Astrocyte (in vitro differentiated cells and primary cell): ENCODE results near the gene P3H4. TPM values are rescaled to one million over a fixed set of nuclear protein-coding genes. Genes with fewer than 3 reads are reported as not detected.

ENCODE experiments used
- DNase-seq: peaks from one replicate; pipeline ENCODE4 v3.0.0-alpha.2; 2010; ENCODE audit warnings: low read depth
- FAIRE-seq: peaks from 2 replicates; lab custom pipeline; 2011; peaks lifted over from hg19 to GRCh38; lab: Jason Lieb, UNC
- H2AFZ ChIP-seq: 2 replicates; pipeline ENCODE4 v1.6.0; 2012; ENCODE audit warnings: low read depth, low read length, inconsistent platforms
- H3K27ac ChIP-seq: 2 replicates; pipeline ENCODE4 v1.5.1; 2011; ENCODE audit warnings: low read depth, low read length, inconsistent platforms
- H3K27me3 ChIP-seq: 2 replicates; pipeline ENCODE4 v1.6.0; 2011; ENCODE audit warnings: low read length, inconsistent platforms; ENCODE audit not compliant: insufficient read depth
- H3K36me3 ChIP-seq: 2 replicates; pipeline ENCODE4 v1.5.1; 2011; ENCODE audit warnings: low read length, inconsistent platforms; ENCODE audit not compliant: insufficient read depth
- H3K4me1 ChIP-seq: 2 replicates; pipeline ENCODE4 v1.5.1; 2011; ENCODE audit warnings: low read length, inconsistent platforms; ENCODE audit not compliant: insufficient read depth
- H3K4me2 ChIP-seq: 2 replicates; pipeline ENCODE4 v1.6.0; 2012; ENCODE audit warnings: low read length, inconsistent platforms
- H3K4me3 ChIP-seq: 2 replicates; pipeline ENCODE4 v1.5.1; 2011; ENCODE audit warnings: low read depth, mild to moderate bottlenecking, low read length, inconsistent platforms; ENCODE audit not compliant: insufficient read depth
- H3K79me2 ChIP-seq: 2 replicates; pipeline ENCODE4 v1.6.0; 2012; ENCODE audit warnings: mild to moderate bottlenecking, low read length, inconsistent platforms; ENCODE audit not compliant: insufficient read depth
- H3K9ac ChIP-seq: 2 replicates; pipeline ENCODE4 v1.6.0; 2012; ENCODE audit warnings: mild to moderate bottlenecking, low read length, inconsistent platforms
- H3K9me3 ChIP-seq: 2 replicates; pipeline ENCODE4 v1.5.1; 2012; ENCODE audit warnings: low read depth, mild to moderate bottlenecking, low read length, inconsistent platforms; ENCODE audit not compliant: insufficient read depth
- H4K20me1 ChIP-seq: 2 replicates; pipeline ENCODE4 v1.6.0; 2012; ENCODE audit warnings: low read length, inconsistent platforms; ENCODE audit not compliant: insufficient read depth
- H3K27ac Mint-ChIP-seq: one replicate; pipeline ENCODE4 v1.8.0; 2021; ENCODE audit warnings: mild to moderate bottlenecking, mixed read lengths; ENCODE audit not compliant: unreplicated experiment
- H3K27me3 Mint-ChIP-seq: one replicate; pipeline ENCODE4 v1.8.0; 2021; ENCODE audit warnings: low read depth, mixed read lengths; ENCODE audit not compliant: unreplicated experiment
- H3K36me3 Mint-ChIP-seq: one replicate; pipeline ENCODE4 v1.8.0; 2021; ENCODE audit warnings: low read depth, mixed read lengths; ENCODE audit not compliant: unreplicated experiment
- H3K4me1 Mint-ChIP-seq: one replicate; pipeline ENCODE4 v1.8.0; 2021; ENCODE audit warnings: low read depth, mixed read lengths; ENCODE audit not compliant: unreplicated experiment
- H3K4me3 Mint-ChIP-seq: one replicate; pipeline ENCODE4 v1.8.0; 2021; ENCODE audit warnings: mild to moderate bottlenecking, moderate library complexity, mixed read lengths; ENCODE audit not compliant: unreplicated experiment
- H3K9me3 Mint-ChIP-seq: one replicate; pipeline ENCODE4 v1.8.0; 2021; ENCODE audit warnings: mild to moderate bottlenecking, mixed read lengths; ENCODE audit not compliant: unreplicated experiment
- CTCF ChIP-seq: IDR thresholded peaks from 2 replicates; pipeline ENCODE4 v1.5.1; 2011; ENCODE audit warnings: low read depth, mild to moderate bottlenecking, inconsistent platforms, low read length, moderate library complexity; ENCODE audit not compliant: insufficient read depth
- EZH2 ChIP-seq: IDR thresholded peaks from 2 replicates; pipeline ENCODE4 v1.6.1; 2012; ENCODE audit warnings: mild to moderate bottlenecking, low read length, inconsistent platforms; ENCODE audit not compliant: insufficient read depth
- total RNA-seq: library from RNA; stranded (reverse); gene quantifications from 2 replicates; pipeline ENCODE4 v1.2.1, GENCODE V29; 2021

P3H4 gene
- total RNA-seq, 1 donor from 2014 or later, result 81.5 TPM

- H3K27ac Mint-ChIP-seq, result no peak overlapping the region
- no peaks in the 10 kb centered on the region for H4K20me1 ChIP-seq
Observed at GRCh38 chr17:41794540-41794975, 17.2 kb downstream of the P3H4 start.

GRCh38 chr17:41793784-41794539 lies 17.8 kb downstream of the P3H4 start:
- Histone ChIP-seq H3K36me3 (no peaks in the 10 kb centered on the region), H3K4me1 (peaks cover 19% of the 10 kb centered on the region), H3K4me2 (peak overlapping the region; percentile 75), H3K9me3 (no peaks in the 10 kb centered on the region), H2AFZ (no peak overlapping the region), H3K9ac (peak overlapping the region; percentile 34), H3K4me3 (no peak overlapping the region), H3K27ac (peak overlapping the region; percentile 43), H3K79me2 (no peaks in the 10 kb centered on the region), H3K27me3 (no peaks in the 10 kb centered on the region), H4K20me1 (no peaks in the 10 kb centered on the region)
- Mint-ChIP-seq H3K4me1 (peaks cover 33% of the 10 kb centered on the region), H3K36me3 (no peaks in the 10 kb centered on the region), H3K27me3 (no peaks in the 10 kb centered on the region), H3K27ac (peak overlapping the region; percentile 96), H3K4me3 (peak overlapping the region; percentile 45), H3K9me3 (no peaks in the 10 kb centered on the region)
- FAIRE-seq (no peak), DNase-seq (no peak)
- TF ChIP-seq EZH2 (no peak), CTCF (no peak)

More at GRCh38 chr17:41794540-41794975, 17.2 kb downstream of the P3H4 start:
- Histone ChIP-seq H3K27ac (no peak overlapping the region), H3K9me3 (no peaks in the 10 kb centered on the region), H3K4me2 (no peak overlapping the region), H3K4me3 (no peak overlapping the region), H3K27me3 (no peaks in the 10 kb centered on the region), H3K36me3 (no peaks in the 10 kb centered on the region), H3K79me2 (no peaks in the 10 kb centered on the region), H2AFZ (no peak overlapping the region), H3K9ac (no peak overlapping the region), H3K4me1 (peaks cover 19% of the 10 kb centered on the region)
- Mint-ChIP-seq H3K9me3 (no peaks in the 10 kb centered on the region), H3K27me3 (no peaks in the 10 kb centered on the region), H3K4me3 (no peak overlapping the region), H3K4me1 (peaks cover 30% of the 10 kb centered on the region), H3K36me3 (no peaks in the 10 kb centered on the region)
- no peak for TF ChIP-seq CTCF
- no peak for TF ChIP-seq EZH2
- no peak for FAIRE-seq
- no peak for DNase-seq
